Ectodermal cell (in vitro differentiated cells): ENCODE results near the gene PYCR2.

Experiments used
- H3K27ac ChIP-seq: 2 replicates; pipeline ENCODE4 v1.7.0; 2013; ENCODE audit warnings: mild to moderate bottlenecking, low read depth, low read length; ENCODE audit not compliant: insufficient read depth, poor library complexity, severe bottlenecking
- H3K27me3 ChIP-seq: 2 replicates; pipeline ENCODE4 v1.7.0; 2013; ENCODE audit warnings: mild to moderate bottlenecking, low read length; ENCODE audit not compliant: insufficient read depth, control insufficient read depth, poor library complexity, severe bottlenecking
- H3K36me3 ChIP-seq: one replicate; pipeline ENCODE4 v1.7.0; 2013; ENCODE audit warnings: low read length; ENCODE audit not compliant: control insufficient read depth, insufficient read depth
- H3K4me1 ChIP-seq: one replicate; pipeline ENCODE4 v1.7.0; 2013; ENCODE audit warnings: low read length; ENCODE audit not compliant: control insufficient read depth, insufficient read depth
- H3K4me3 ChIP-seq: 2 replicates; pipeline ENCODE4 v1.7.0; 2013; ENCODE audit warnings: low read depth, low read length, control low read depth; ENCODE audit not compliant: insufficient read depth
- H3K9me3 ChIP-seq: 2 replicates; pipeline ENCODE4 v1.7.0; 2013; ENCODE audit warnings: mild to moderate bottlenecking, low read length, moderate library complexity; ENCODE audit not compliant: control insufficient read depth
- WGBS, 2 experiments: methylation state at CpG; one replicate each; pipeline ENCODE4 v1.1.7; 2013; ENCODE audit warnings: missing lambda C conversion rate in 2 of 2; 5-methylcytosine and 5-hydroxymethylcytosine counted together

Gene PYCR2

GRCh38 chr1:225908773-225909172, 15.3 kb downstream of the PYCR2 start:
- Histone ChIP-seq H3K9me3 (no peaks in the 10 kb centered on the region), H3K4me3 (no peak overlapping the region), H3K36me3 (no peaks in the 10 kb centered on the region), H3K27me3 (peaks cover 11% of the 10 kb centered on the region), H3K27ac (no peak overlapping the region), H3K4me1 (no peaks in the 10 kb centered on the region)
- WGBS, 2 experiments, result 67 to 96% methylated on average over 1 to 2 of the region's 2 CpGs

DNA sequence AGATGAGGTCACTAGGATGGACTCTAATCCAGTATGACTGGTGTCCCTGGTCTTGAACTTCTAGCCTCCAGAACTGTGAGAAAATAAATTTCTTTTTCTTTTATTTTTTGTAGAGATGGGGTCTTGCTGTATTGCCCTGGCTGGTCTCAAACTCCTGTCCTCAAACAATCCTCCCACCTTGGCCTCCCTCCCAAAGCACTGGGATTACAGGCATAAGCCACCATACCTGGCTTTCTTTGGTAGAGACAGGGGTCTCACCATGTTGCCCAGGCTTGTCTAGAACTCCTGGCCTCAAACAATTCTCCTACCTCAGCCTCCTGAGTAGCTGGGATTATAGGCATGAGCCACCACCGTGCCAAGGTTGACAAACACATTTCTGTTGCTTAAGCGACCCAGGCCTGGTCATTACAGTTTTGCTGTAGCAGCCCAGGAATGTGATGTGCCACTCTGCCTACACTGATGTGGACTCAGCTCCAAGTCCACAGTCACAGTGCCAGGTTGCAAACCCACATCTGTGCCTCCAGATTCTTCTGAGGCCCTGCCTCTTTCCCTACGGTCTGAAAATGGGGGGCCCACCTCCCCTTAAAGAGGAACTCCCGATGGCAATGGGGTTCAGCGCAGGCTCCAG, 15.9 kb downstream of the PYCR2 start:
- Histone ChIP-seq H3K4me1 (no peaks in the 10 kb centered on the region), H3K27me3 (peaks cover 11% of the 10 kb centered on the region), H3K27ac (no peak overlapping the region), H3K4me3 (no peak overlapping the region), H3K36me3 (no peaks in the 10 kb centered on the region), H3K9me3 (no peaks in the 10 kb centered on the region)
- 91 to 93% methylated on average over 5 of the region's 5 CpGs for WGBS, 2 experiments

DNA sequence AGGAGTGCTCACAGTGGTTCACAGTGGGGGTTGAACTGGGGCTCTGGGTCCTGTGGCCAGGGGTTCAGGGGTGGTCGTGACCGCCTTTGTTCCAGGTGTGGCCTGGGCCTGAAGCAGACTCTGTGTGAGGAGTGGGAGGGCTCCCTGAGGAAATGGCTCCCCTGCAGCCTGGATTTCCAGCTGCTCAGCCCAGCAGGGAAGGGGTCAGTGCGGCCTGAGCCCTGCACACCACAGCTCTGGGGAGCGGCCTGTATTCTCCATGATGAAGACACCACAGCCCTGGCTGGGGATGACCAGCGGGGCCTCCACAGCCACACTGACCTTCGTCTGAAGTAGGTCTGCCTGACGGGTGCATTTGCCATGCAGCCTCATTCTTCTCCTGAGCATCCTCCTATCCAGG, 16.7 kb downstream of the PYCR2 start:
- Histone ChIP-seq H3K9me3 (no peaks in the 10 kb centered on the region), H3K36me3 (no peaks in the 10 kb centered on the region), H3K27ac (no peak overlapping the region), H3K27me3 (peaks cover 10% of the 10 kb centered on the region), H3K4me3 (no peak overlapping the region), H3K4me1 (no peaks in the 10 kb centered on the region)
- 92 to 93% methylated on average over 7 of the region's 7 CpGs for WGBS, 2 experiments

- Histone ChIP-seq H3K4me1 (no peaks in the 10 kb centered on the region), H3K4me3 (no peak overlapping the region), H3K27me3 (peaks cover under 1% of the 10 kb centered on the region), H3K27ac (no peak overlapping the region), H3K9me3 (no peaks in the 10 kb centered on the region), H3K36me3 (no peaks in the 10 kb centered on the region)
- 92 to 94% methylated on average over 6 of the region's 6 CpGs for WGBS, 2 experiments
Measured at GRCh38 chr1:225906467-225906866, 17.6 kb downstream of the PYCR2 start.

DNA sequence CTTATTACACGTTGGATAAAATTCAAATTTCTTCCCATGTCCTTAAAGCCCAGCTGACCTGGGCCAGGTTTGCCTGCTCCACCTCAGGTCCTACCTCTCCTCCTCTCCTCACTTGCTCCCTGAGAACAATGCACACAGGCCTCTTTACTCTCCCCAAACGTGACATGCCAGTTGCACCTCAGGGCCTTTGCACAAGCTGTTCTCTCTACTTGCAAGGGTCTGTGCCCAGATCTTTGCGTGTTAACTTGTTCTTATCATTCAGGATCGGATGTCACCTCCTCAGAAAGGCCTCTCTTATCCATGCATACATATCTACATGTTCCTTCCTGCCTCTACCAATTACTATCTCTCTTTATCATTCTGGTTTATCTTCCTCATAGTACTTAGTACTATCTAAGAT, 20.4 kb downstream of the PYCR2 start:
- WGBS, 2 experiments, result 88 to 89% methylated on average over 4 of the region's 4 CpGs
- Histone ChIP-seq H3K9me3 (no peaks in the 10 kb centered on the region), H3K27me3 (no peaks in the 10 kb centered on the region), H3K4me3 (no peak overlapping the region), H3K27ac (no peak overlapping the region), H3K36me3 (no peaks in the 10 kb centered on the region), H3K4me1 (peaks cover 6% of the 10 kb centered on the region)

- WGBS, 2 experiments, result 2 to 5% methylated on average over 4 of the region's 4 CpGs
- H3K4me1 ChIP-seq, result peaks cover 9% of the 10 kb centered on the region
- no peak overlapping the region for H3K4me3 ChIP-seq
- H3K27me3 ChIP-seq, result no peaks in the 10 kb centered on the region
- no peaks in the 10 kb centered on the region for H3K36me3 ChIP-seq
- H3K9me3 ChIP-seq, result no peaks in the 10 kb centered on the region
- H3K27ac ChIP-seq, result no peak overlapping the region
Measured at GRCh38 chr1:225899044-225899925, 24.8 kb downstream of the PYCR2 start.

- Histone ChIP-seq H3K4me1 (peaks cover 9% of the 10 kb centered on the region), H3K4me3 (no peak overlapping the region), H3K36me3 (no peaks in the 10 kb centered on the region), H3K9me3 (no peaks in the 10 kb centered on the region), H3K27ac (no peak overlapping the region), H3K27me3 (no peaks in the 10 kb centered on the region)
- WGBS, 2 experiments, result 85 to 87% methylated on average over 19 of the region's 19 CpGs
Measured at GRCh38 chr1:225897595-225898514, 26.2 kb downstream of the PYCR2 start.

- WGBS, 2 experiments, result 74 to 75% methylated on average over 7 of the region's 7 CpGs
- Histone ChIP-seq H3K9me3 (no peaks in the 10 kb centered on the region), H3K4me1 (peaks cover 9% of the 10 kb centered on the region), H3K27ac (no peak overlapping the region), H3K4me3 (no peak overlapping the region), H3K27me3 (no peaks in the 10 kb centered on the region), H3K36me3 (no peaks in the 10 kb centered on the region)
Measured at GRCh38 chr1:225896937-225897549, 27.0 kb downstream of the PYCR2 start.

DNA sequence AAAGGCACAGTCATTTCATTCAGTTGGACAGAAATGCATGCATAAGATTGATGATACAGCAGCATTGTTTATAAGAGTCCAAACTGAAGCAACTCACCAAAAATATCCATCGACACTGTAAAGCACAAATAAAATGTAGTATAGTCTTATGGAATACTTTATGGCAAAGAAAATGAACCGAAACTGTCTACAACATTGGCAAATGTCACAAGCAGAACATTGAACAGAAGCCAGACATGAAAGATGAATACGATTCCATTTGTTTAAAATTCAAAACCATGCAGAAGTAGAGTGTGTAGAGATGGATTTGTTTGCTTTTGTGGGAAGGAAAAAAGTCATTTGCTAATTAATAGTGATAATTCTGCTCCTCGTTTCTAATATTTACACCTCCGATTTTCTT, 27.6 kb downstream of the PYCR2 start:
- Histone ChIP-seq H3K4me3 (no peak overlapping the region), H3K27ac (no peak overlapping the region), H3K36me3 (no peaks in the 10 kb centered on the region), H3K9me3 (no peaks in the 10 kb centered on the region), H3K27me3 (no peaks in the 10 kb centered on the region), H3K4me1 (peaks cover 9% of the 10 kb centered on the region)
- WGBS, 2 experiments, result 96 to 100% methylated on average over 2 to 5 of the region's 5 CpGs
